HUES6 (cell line): Measurements from ENCODE around the gene PRDX5.

Experiments
- H3K27ac ChIP-seq: 2 replicates; pipeline ENCODE4 v1.7.0; 2013; ENCODE audit warnings: low read depth, mild to moderate bottlenecking, low read length, inconsistent platforms
- H3K27me3 ChIP-seq: 2 replicates; pipeline ENCODE4 v1.6.1; 2013; ENCODE audit warnings: low read length; ENCODE audit not compliant: control insufficient read depth, insufficient read depth
- H3K36me3 ChIP-seq: 2 replicates; pipeline ENCODE4 v1.6.1; 2013; ENCODE audit warnings: low read length; ENCODE audit not compliant: control insufficient read depth, insufficient read depth
- H3K4me1 ChIP-seq: 2 replicates; pipeline ENCODE4 v1.6.1; 2013; ENCODE audit warnings: low read length; ENCODE audit not compliant: control insufficient read depth, insufficient read depth
- H3K4me3 ChIP-seq: 2 replicates; pipeline ENCODE4 v1.5.1; 2013; ENCODE audit warnings: low read depth, low read length
- H3K9ac ChIP-seq: one replicate; pipeline ENCODE4 v1.6.1; 2013; ENCODE audit warnings: mild to moderate bottlenecking, low read length
- H3K9me3 ChIP-seq: 2 replicates; pipeline ENCODE4 v1.6.1; 2013; ENCODE audit warnings: low read depth, low read length; ENCODE audit not compliant: control insufficient read depth, insufficient read depth

The PRDX5 gene

GRCh38 chr11:64353715-64354506, 36.0 kb downstream of the PRDX5 start:
- Histone ChIP-seq H3K9ac (no peak overlapping the region), H3K4me1 (peaks cover 28% of the 10 kb centered on the region), H3K27ac (no peak overlapping the region), H3K9me3 (no peaks in the 10 kb centered on the region), H3K36me3 (no peaks in the 10 kb centered on the region), H3K27me3 (no peaks in the 10 kb centered on the region), H3K4me3 (no peak overlapping the region)

GRCh38 chr11:64355078-64355940, 37.4 kb downstream of the PRDX5 start:
- Histone ChIP-seq H3K27ac (peak overlapping the region; percentile 26; the same call in 1 of the 2 replicates), H3K4me1 (peaks cover 35% of the 10 kb centered on the region), H3K9ac (peak overlapping the region; percentile 54), H3K9me3 (no peaks in the 10 kb centered on the region), H3K36me3 (peaks cover 3% of the 10 kb centered on the region; the same call in 1 of the 2 replicates), H3K4me3 (peak overlapping the region; percentile 29), H3K27me3 (no peaks in the 10 kb centered on the region)

GRCh38 chr11:64356498-64357411, 38.8 kb downstream of the PRDX5 start:
- Histone ChIP-seq H3K9me3 (no peaks in the 10 kb centered on the region), H3K4me1 (peaks cover 38% of the 10 kb centered on the region), H3K27me3 (no peaks in the 10 kb centered on the region), H3K27ac (no peak overlapping the region), H3K36me3 (peaks cover 15% of the 10 kb centered on the region), H3K4me3 (no peak overlapping the region), H3K9ac (no peak overlapping the region)

- Histone ChIP-seq H3K9me3 (no peaks in the 10 kb centered on the region), H3K4me1 (peaks cover 38% of the 10 kb centered on the region), H3K9ac (no peak overlapping the region), H3K27me3 (no peaks in the 10 kb centered on the region), H3K36me3 (peaks cover 22% of the 10 kb centered on the region), H3K27ac (no peak overlapping the region), H3K4me3 (no peak overlapping the region)
Measured at GRCh38 chr11:64357446-64357845, 39.5 kb downstream of the PRDX5 start.

GRCh38 chr11:64357904-64358535, 40.1 kb downstream of the PRDX5 start:
- Histone ChIP-seq H3K36me3 (peaks cover 26% of the 10 kb centered on the region), H3K9ac (peak overlapping the region; percentile 18), H3K4me3 (peak overlapping the region; percentile 79), H3K4me1 (peaks cover 38% of the 10 kb centered on the region), H3K27ac (no peak overlapping the region), H3K9me3 (no peaks in the 10 kb centered on the region), H3K27me3 (no peaks in the 10 kb centered on the region)

- Histone ChIP-seq H3K36me3 (peaks cover 31% of the 10 kb centered on the region), H3K4me1 (peaks cover 38% of the 10 kb centered on the region), H3K27me3 (no peaks in the 10 kb centered on the region), H3K9ac (peak overlapping the region; percentile 18), H3K9me3 (no peaks in the 10 kb centered on the region), H3K27ac (peak overlapping the region; percentile 34; the same call in 1 of the 2 replicates), H3K4me3 (peak overlapping the region; percentile 79)
Measured at GRCh38 chr11:64358536-64358906, 40.6 kb downstream of the PRDX5 start.

- H3K27me3 ChIP-seq, result no peaks in the 10 kb centered on the region
- H3K9ac ChIP-seq, result peak within 1 kb of the TSS; percentile 85
- H3K4me1 ChIP-seq, result peaks cover 38% of the 10 kb centered on the region
- H3K4me3 ChIP-seq, result peak within 1 kb of the TSS; percentile 79
- H3K27ac ChIP-seq, result peak within 1 kb of the TSS; percentile 34; the same call in 1 of the 2 replicates
- H3K9me3 ChIP-seq, result no peaks in the 10 kb centered on the region
- peaks cover 37% of the 10 kb centered on the region for H3K36me3 ChIP-seq
Measured at GRCh38 chr11:64358907-64359711, 41.2 kb downstream of the PRDX5 start, which contains the start of gene RPS6KA4. RPS6KA4 (plus strand) TSS chr11:64359162; CDS start chr11:64359236, 74 bp downstream.

GRCh38 chr11:64359712-64360445, 42.0 kb downstream of the PRDX5 start:
- H3K9ac ChIP-seq, result no peak overlapping the region
- H3K36me3 ChIP-seq, result peaks cover 42% of the 10 kb centered on the region
- no peak overlapping the region for H3K27ac ChIP-seq

GRCh38 chr11:64360448-64360921, 42.6 kb downstream of the PRDX5 start:
- Histone ChIP-seq H3K4me1 (peaks cover 34% of the 10 kb centered on the region), H3K36me3 (peaks cover 48% of the 10 kb centered on the region), H3K9ac (no peak overlapping the region), H3K27ac (no peak overlapping the region), H3K9me3 (no peaks in the 10 kb centered on the region), H3K4me3 (peak overlapping the region; percentile 79), H3K27me3 (no peaks in the 10 kb centered on the region)

More at GRCh38 chr11:64359712-64360445, 42.0 kb downstream of the PRDX5 start:
- H3K4me3 ChIP-seq, result peak overlapping the region; percentile 79
- H3K27me3 ChIP-seq, result no peaks in the 10 kb centered on the region
- H3K9me3 ChIP-seq, result no peaks in the 10 kb centered on the region
- peaks cover 38% of the 10 kb centered on the region for H3K4me1 ChIP-seq
